T-helper 2 cell (primary cell): ENCODE data around the gene SF3B2.
"Not testable (repeated sequence)": the region's sequence is repeated elsewhere in the genome, so short reads cannot be mapped to it uniquely, and the experiment has no call there.

Source experiments
- DNase-seq, 5 experiments: peaks; one replicate each; pipeline versions ENCODE4 v3.0.0 to v3.0.0-alpha.2; 2012 to 2022

Gene SF3B2

DNA sequence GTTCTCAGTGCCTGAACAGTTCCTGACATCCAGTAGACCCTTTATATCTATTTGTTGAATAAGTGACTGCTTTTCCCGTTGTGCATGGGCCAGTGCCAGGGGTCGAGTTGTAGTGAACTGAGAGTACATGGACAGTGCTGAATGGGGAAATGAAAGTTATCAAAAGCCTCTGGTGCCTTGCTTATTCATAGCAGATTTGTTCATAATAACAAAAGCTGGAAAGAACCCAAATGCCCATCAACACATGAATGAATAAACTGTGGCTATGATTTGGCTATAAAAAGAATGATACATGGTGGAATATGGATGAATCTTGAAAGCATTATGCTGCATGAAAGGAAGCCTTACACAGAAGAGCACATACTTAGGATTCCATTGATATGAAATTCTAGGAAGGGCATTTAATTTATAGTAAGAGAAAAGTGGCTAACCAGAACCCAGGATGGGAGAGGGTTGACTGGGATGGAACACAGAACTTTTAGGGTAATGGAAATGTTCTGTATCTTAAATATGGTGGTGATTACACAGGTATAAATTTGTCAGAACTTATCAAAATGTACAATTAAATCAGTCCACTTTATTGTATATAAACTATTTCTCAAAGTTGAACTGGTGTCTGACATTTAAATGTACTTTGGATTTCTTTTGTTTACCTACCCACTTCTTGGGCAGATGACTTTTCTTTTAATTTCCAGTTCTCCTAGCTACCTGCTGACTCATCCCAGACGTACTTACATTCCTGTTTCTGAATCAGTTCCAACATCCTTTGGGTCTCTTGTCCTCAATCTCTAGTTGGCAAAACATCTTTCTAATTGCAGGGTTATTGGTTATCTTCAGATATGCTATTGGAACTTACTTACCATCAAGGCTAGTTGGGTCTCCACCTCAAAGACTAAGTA is 60.7 kb downstream of the SF3B2 start:
- DNase-seq, result no peak

GRCh38 chr11:66114957-66115356 is 62.8 kb downstream of the SF3B2 start:
- DNase-seq, result not testable (repeated sequence)

GRCh38 chr11:66115638-66116301 is 63.6 kb downstream of the SF3B2 start:
- peak in 2 of 5 experiments; percentile 52 to 89 for DNase-seq

GRCh38 chr11:66116576-66117361 is 64.6 kb downstream of the SF3B2 start:
- DNase-seq, result peak in 1 of 5 experiments; percentile 35

DNA sequence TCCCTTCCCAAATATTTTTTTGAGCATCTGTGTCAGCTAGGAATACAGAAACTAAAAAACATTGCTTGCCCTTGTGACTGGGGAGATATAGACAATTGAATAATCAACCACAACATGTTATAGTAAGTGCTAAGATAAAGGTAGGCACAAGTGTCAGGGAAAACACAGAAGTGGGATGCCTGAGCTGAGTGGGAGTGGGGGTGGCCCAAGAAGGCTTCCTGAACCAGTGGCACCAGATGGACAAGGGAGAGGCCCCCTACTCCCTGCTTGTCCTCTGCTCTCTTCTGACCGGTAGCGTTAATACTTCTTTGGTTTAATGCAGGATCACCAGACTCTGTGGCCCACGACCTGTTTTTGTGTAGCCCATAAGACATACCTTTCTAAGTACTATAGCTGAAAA is 66.7 kb downstream of the SF3B2 start:
- DNase-seq, result no peak
